Measurements from ENCODE around the gene SLC12A6. TPM values are rescaled to one million over a fixed set of nuclear protein-coding genes. Genes with fewer than 3 reads are reported as not detected.

The SLC12A6 gene
- total RNA-seq, 1 experiment from 2014 or later, result 15.1 TPM

DNA sequence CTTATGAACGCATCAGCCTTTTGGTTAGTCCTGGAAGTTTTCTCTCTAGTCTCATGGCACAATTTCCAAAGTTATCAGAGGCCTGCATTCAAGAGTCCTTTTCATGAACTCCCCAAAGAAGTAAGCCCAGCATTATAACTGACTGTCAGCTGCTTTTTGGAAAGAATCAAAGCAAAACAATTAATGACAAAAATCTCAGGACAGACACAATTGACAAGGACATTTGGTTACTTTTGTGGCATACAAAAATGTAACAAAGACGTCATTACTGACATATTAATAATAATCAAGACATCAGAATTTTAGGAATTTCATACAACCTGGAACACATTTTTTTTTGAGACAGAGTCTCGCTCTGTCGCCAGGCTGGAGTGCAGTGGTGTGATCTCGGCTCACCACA lies 148.9 kb downstream of the SLC12A6 start (continued):
- TF ChIP-seq, protein P1, sequence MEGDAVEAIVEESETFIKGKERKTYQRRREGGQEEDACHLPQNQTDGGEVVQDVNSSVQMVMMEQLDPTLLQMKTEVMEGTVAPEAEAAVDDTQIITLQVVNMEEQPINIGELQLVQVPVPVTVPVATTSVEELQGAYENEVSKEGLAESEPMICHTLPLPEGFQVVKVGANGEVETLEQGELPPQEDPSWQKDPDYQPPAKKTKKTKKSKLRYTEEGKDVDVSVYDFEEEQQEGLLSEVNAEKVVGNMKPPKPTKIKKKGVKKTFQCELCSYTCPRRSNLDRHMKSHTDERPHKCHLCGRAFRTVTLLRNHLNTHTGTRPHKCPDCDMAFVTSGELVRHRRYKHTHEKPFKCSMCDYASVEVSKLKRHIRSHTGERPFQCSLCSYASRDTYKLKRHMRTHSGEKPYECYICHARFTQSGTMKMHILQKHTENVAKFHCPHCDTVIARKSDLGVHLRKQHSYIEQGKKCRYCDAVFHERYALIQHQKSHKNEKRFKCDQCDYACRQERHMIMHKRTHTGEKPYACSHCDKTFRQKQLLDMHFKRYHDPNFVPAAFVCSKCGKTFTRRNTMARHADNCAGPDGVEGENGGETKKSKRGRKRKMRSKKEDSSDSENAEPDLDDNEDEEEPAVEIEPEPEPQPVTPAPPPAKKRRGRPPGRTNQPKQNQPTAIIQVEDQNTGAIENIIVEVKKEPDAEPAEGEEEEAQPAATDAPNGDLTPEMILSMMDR (IDR thresholded peaks at IDR 0.05 in 2 of 3, conservative IDR thresholded peaks at IDR 0.05 in 1 of 3; ENCODE audit: borderline replicate concordance in 1 of 3, insufficient read depth in 1 of 3, low read depth in 2 of 3, low read length in 2 of 3), result no peak

- Histone ChIP-seq H3K4me3 (replicated peaks in 1 of 2; ENCODE audit: low read depth in 1 of 2, low read length in 2 of 2) (no peak overlapping the region), H3K9ac (ENCODE audit: low read length) (no peak overlapping the region), H3K9me3 (ENCODE audit: control insufficient read depth in 1 of 2, insufficient read depth in 1 of 2, low read depth in 1 of 2, low read length in 2 of 2) (no peaks in the 10 kb centered on the region; a peak in 1 of 4 replicates), H3K36me3 (ENCODE audit: control insufficient read depth in 1 of 2, insufficient read depth in 2 of 2, low read length in 2 of 2) (no peaks in the 10 kb centered on the region), H2AFZ (ENCODE audit: low read depth, low read length, poor library complexity, severe bottlenecking) (no peak overlapping the region), H3K4me1 (ENCODE audit: control insufficient read depth in 1 of 2, insufficient read depth in 2 of 2, low read length in 2 of 2) (no peaks in the 10 kb centered on the region), H3K4me2 (ENCODE audit: low read length) (no peak overlapping the region), H3K9me2 (ENCODE audit: insufficient read depth) (no peaks in the 10 kb centered on the region), H3K27me3 (ENCODE audit: insufficient read depth, low read length) (no peaks in the 10 kb centered on the region), H3K27ac (ENCODE audit: low read depth, low read length) (no peak overlapping the region), H4K20me1 (ENCODE audit: insufficient read depth) (0 out of 2 replicates have a peak, but pooled peaks cover 3% of the 10 kb centered on the region), H3K79me2 (ENCODE audit: insufficient read depth, low read length) (peaks cover 81% of the 10 kb centered on the region)
- POLR2A ChIA-PET, result no interaction called here
- ATAC-seq (no peak), DNase-seq (ENCODE audit: low read depth, low spot score) (no peak)
- intact Hi-C loops (cut with micrococcal nuclease), result no loop called here
- BruUV-seq (replicated peaks), result no TSS peak
- TF ChIP-seq, protein P1 (IDR thresholded peaks at IDR 0.05 in 2 of 3, conservative IDR thresholded peaks at IDR 0.05 in 1 of 3; ENCODE audit: borderline replicate concordance in 1 of 3, insufficient read depth in 1 of 3, low read depth in 2 of 3, low read length in 2 of 3), result no peak
- no peak for TF ChIP-seq EGR1 (IDR thresholded peaks at IDR 0.05; ENCODE audit: low read depth)
- TF ChIP-seq EZH2 (IDR thresholded peaks at IDR 0.05), result no peak
- no peak for TF ChIP-seq ATF3 (IDR thresholded peaks at IDR 0.05)
- no peak for TF ChIP-seq CEBPB (IDR thresholded peaks at IDR 0.05; ENCODE audit: low read depth)
- no peak for TF ChIP-seq ZNF274 (IDR thresholded peaks at IDR 0.05; ENCODE audit: low read depth, low read length)
- RAD21 ChIA-PET (ENCODE audit: low non-redundant PET in 1 of 2, low total read pairs in 2 of 2, uncharacterized antibody in 2 of 2, unreplicated experiment in 2 of 2), result no interaction called here
- CTCF ChIA-PET, result no interaction called here
Observed at GRCh38 chr15:34185666-34186065, 151.9 kb downstream of the SLC12A6 start.
